Uterus (tissue), 4 donors: Measurements from ENCODE around the gene CTIF. TPM values are rescaled to one million over a fixed set of nuclear protein-coding genes. Genes with fewer than 3 reads are reported as not detected.

ENCODE experiments used
- DNase-seq, 2 donors: peaks; one replicate each; pipeline ENCODE4 v3.0.0-alpha.2; 2019 to 2020
- H3K27ac ChIP-seq, 2 donors: fragments of 200-600 bp; sonication (generic); 1 replicate in 1 of 2; 2 replicates in 1 of 2; pipeline ENCODE4 v1.5.1; 2016 to 2018
- H3K27me3 ChIP-seq, 2 donors: fragments of 200-600 bp; sonication (generic); one replicate each; pipeline ENCODE4 v1.5.1; 2018 to 2019; ENCODE audit warnings: control low read depth in 1 of 2
- H3K36me3 ChIP-seq, 2 donors: fragments of 200-600 bp; sonication (generic); one replicate each; pipeline ENCODE4 v1.5.1; 2019; ENCODE audit warnings: control low read depth in 1 of 2
- H3K4me1 ChIP-seq, 2 donors: fragments of 200-600 bp; sonication (generic); one replicate each; pipeline ENCODE4 v1.5.1; 2018 to 2019; ENCODE audit warnings: control low read depth in 1 of 2
- H3K4me3 ChIP-seq, 2 donors: fragments of 200-600 bp; sonication (generic); 1 replicate in 1 of 2; 2 replicates in 1 of 2; pipeline ENCODE4 v1.5.1; 2018 to 2019; ENCODE audit warnings: mild to moderate bottlenecking in 1 of 2
- H3K9me3 ChIP-seq, 2 donors: fragments of 200-600 bp; sonication (generic); one replicate each; pipeline ENCODE4 v1.5.1; 2019; ENCODE audit warnings: control low read depth in 1 of 2
- POLR2A ChIP-seq, 2 donors: fragments of 450-650 bp; IDR thresholded peaks; one replicate each; pipeline ENCODE4 v1.6.1; 2016; ENCODE audit warnings: antibody characterized with exemption in 2 of 2, mild to moderate bottlenecking in 1 of 2, moderate library complexity in 1 of 2
- intact Hi-C: fragments of 100-400 bp; cut with DNase I; formaldehyde crosslinking; loops from one replicate; pipeline ENCODE4 v1.15.1; 2023; ENCODE audit warnings: low total_unique reads
- total RNA-seq, 4 donors: library from RNA; depleted of rRNA in 3 of 4; stranded (reverse); fragments of >200 nt in 3 of 4; gene quantifications; one replicate each; pipeline versions ENCODE4 v1.1.0 to v1.2.4, GENCODE V29; 2014 to 2023
- TF ChIP-seq, protein P1 (sequence below), 4 experiments: fragments of 200-600 bp in 2 of 4; fragments of 450-650 bp in 2 of 4; sonication (generic) in 2 of 4; IDR thresholded peaks; one replicate each; pipeline ENCODE4 v1.5.1; 2016 to 2019; ENCODE audit warnings: antibody characterized with exemption in 4 of 4, mild to moderate bottlenecking in 2 of 4, moderate library complexity in 1 of 4
- donor health status: DM: yes; HTN: yes; CAD: no.

Gene CTIF
- total RNA-seq, 4 donors from 2014 or later, result 11.3 to 94.3 (median 48.0) TPM

DNA sequence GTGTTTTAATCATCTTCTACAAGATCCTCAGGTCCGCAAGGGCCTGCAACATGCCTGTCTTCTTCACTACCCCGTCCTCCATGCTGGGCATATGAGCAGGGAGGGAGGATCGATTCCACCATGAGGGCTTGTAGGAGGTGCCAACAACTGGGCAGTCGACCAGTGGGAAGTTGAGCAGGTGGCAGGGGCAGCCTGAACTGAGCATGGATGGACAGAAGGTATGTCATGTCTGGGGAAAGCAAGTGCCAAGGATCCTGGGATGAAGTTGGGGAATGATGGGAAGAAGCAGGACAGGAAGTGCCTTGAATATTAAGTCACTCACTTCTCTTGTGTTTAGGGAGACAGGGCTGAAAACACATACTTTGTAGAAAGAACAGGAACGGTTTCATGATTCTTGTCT, 44.7 kb downstream of the CTIF start:
- H3K4me1 ChIP-seq, result peaks cover 0 to 7% of the 10 kb centered on the region in 2 donors
- TF ChIP-seq POLR2A (IDR thresholded peaks at IDR 0.05), result no peak
- TF ChIP-seq, protein P1, sequence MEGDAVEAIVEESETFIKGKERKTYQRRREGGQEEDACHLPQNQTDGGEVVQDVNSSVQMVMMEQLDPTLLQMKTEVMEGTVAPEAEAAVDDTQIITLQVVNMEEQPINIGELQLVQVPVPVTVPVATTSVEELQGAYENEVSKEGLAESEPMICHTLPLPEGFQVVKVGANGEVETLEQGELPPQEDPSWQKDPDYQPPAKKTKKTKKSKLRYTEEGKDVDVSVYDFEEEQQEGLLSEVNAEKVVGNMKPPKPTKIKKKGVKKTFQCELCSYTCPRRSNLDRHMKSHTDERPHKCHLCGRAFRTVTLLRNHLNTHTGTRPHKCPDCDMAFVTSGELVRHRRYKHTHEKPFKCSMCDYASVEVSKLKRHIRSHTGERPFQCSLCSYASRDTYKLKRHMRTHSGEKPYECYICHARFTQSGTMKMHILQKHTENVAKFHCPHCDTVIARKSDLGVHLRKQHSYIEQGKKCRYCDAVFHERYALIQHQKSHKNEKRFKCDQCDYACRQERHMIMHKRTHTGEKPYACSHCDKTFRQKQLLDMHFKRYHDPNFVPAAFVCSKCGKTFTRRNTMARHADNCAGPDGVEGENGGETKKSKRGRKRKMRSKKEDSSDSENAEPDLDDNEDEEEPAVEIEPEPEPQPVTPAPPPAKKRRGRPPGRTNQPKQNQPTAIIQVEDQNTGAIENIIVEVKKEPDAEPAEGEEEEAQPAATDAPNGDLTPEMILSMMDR (IDR thresholded peaks at IDR 0.05), result no peak
- no peaks in the 10 kb centered on the region for H3K27me3 ChIP-seq
- H3K4me3 ChIP-seq, result no peak overlapping the region
- H3K27ac ChIP-seq, result no peak overlapping the region
- H3K36me3 ChIP-seq, result no peaks in the 10 kb centered on the region
- no peaks in the 10 kb centered on the region for H3K9me3 ChIP-seq
- intact Hi-C loops, result loop anchor here (5.0 kb wide), 1 partner anchor 206 kb away; no protein-coding TSS in a partner anchor
- DNase-seq, result no peak

DNA sequence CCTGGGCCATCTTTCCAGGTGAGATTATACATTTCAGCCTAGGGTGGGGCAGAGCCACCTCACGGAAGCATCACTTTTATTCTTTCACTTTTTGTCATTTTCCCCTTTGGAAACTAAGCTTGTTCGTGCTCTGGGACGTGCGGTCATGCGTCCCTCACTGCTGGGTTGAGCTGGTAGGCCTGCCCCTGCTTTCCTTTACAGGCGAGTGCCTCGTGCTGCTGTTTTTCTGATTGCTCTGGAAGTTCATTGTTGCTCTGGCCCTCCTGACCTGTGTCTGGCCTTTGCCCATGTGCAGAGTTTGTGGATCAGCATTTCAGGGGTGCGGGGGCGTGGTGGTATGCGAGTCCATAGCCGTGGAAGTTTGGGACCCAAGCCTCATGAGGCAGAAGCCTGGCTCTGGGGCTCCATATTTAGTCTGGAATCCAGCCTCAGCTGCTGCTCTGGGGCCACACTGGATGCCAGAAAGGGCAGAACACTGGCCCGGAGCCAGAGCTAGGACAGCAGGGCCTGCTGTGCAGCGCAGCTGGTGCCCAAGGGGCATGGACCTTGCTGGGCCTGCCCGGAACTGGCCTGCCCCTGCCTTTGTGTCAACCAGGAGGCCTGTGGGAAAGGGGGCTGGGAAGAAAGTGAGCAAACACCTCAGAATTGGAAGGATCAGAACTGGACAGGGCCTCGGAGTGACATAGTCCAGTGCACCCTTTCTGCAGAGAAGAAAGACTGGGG, 51.1 kb downstream of the CTIF start:
- H3K36me3 ChIP-seq, result no peaks in the 10 kb centered on the region
- no peak overlapping the region for H3K27ac ChIP-seq
- no peak for TF ChIP-seq POLR2A (IDR thresholded peaks at IDR 0.05)
- TF ChIP-seq, protein P1 (IDR thresholded peaks at IDR 0.05), result no peak
- H3K9me3 ChIP-seq, result no peaks in the 10 kb centered on the region
- DNase-seq, result no peak
- H3K27me3 ChIP-seq, result no peaks in the 10 kb centered on the region
- no peak overlapping the region for H3K4me3 ChIP-seq
- no peaks in the 10 kb centered on the region for H3K4me1 ChIP-seq
- intact Hi-C loops, result no loop called here

DNA sequence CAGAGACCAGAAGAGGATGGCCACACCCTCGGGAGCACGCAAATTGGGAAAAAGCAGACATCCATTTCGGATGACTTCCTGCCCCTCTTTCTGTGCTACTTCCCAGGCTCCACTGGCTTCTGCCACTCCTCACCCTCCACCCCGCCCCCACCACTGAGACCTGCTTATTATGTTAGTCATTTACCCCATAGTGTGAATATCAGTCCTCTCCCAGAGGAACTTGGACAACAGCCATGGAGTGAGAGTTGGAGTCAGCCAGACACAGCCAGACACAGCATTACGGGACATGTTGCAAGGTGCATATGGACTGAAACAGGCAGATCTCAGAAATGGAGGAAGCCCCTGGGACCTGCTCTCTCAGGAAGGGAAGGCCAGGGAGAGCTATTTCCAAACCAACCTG, 51.8 kb downstream of the CTIF start:
- Histone ChIP-seq H3K4me3 (no peak overlapping the region), H3K9me3 (no peaks in the 10 kb centered on the region), H3K4me1 (no peaks in the 10 kb centered on the region), H3K27ac (no peak overlapping the region), H3K27me3 (no peaks in the 10 kb centered on the region), H3K36me3 (no peaks in the 10 kb centered on the region)
- DNase-seq, result no peak
- no peak for TF ChIP-seq POLR2A (IDR thresholded peaks at IDR 0.05)
- TF ChIP-seq, protein P1 (IDR thresholded peaks at IDR 0.05), result no peak
- intact Hi-C loops, result no loop called here

DNA sequence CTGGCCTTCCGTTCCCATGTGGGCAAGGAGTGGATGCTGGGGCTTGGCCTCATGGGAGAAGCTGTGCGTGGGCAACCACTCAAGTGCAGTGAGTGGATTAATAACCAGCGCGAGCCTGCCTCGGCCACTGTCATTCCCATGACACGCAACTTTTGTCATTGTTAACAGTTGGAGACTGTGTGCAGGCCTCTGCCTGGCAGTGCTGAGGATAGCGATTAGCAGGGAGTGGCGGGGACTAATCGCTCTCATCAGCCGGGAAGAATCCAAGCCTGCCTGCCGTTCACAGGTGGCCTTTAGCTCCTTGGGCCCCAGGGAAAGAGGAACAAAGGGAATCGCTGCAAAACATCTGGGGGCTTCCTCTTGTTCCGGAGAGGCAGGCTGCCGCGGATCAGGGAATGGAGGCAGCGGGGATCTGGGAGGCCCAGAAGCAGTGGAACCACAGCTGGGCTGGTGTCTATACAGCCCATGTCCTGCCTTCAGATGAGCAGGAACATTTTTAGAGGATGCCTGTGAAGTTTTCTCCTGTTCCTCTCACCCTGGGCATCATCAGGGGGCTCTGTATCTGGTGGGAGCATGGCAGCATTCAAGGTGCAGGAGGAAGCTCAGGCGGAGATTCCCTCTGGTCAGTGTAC, 53.8 kb downstream of the CTIF start:
- DNase-seq, result no peak
- Histone ChIP-seq H3K9me3 (no peaks in the 10 kb centered on the region), H3K4me1 (no peaks in the 10 kb centered on the region), H3K36me3 (no peaks in the 10 kb centered on the region), H3K27me3 (no peaks in the 10 kb centered on the region), H3K4me3 (no peak overlapping the region), H3K27ac (no peak overlapping the region)
- intact Hi-C loops, result no loop called here
- TF ChIP-seq, protein P1 (IDR thresholded peaks at IDR 0.05), result no peak
- no peak for TF ChIP-seq POLR2A (IDR thresholded peaks at IDR 0.05)

DNA sequence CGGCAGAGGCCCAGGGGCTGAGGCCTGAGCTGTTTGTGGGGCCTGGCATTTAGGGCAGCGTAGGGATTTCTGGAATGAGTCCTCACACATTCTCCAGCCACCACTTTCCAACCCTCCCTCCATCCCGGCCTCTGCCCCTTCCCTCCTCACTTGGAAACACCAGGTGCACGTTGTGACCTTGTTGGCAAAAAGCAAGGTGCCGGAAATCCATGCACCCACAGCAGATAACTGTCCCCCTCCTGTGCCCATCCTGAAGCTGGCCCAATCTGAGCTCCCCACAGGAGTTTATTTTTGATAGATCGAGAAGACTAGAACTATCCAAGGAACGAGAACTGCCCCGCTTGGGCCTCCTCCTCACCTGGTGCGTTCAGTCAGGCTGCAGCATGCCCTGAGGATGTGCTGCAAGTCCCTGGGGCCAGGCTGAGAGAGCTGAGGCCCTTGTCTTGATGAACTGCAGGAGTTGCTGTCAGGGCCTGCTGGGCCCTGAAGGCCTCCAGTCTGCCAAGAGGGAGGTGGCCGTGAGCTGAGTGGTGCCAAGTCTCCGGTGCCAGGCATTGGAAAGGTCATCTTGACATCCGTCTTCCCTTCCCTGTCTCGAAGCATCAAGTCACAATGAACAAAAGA, 55.8 kb downstream of the CTIF start:
- TF ChIP-seq, protein P1 (IDR thresholded peaks at IDR 0.05), result no peak
- no peak for TF ChIP-seq POLR2A (IDR thresholded peaks at IDR 0.05)
- no peak for DNase-seq
- no peaks in the 10 kb centered on the region for H3K36me3 ChIP-seq
- intact Hi-C loops, result no loop called here
- H3K27ac ChIP-seq, result no peak overlapping the region
- no peaks in the 10 kb centered on the region for H3K4me1 ChIP-seq
- H3K9me3 ChIP-seq, result no peaks in the 10 kb centered on the region
- H3K4me3 ChIP-seq, result no peak overlapping the region
- no peaks in the 10 kb centered on the region for H3K27me3 ChIP-seq
